ELR (cell line): ENCODE results near the gene PBOV1.

Source experiments
- DNase-seq: peaks from one replicate; pipeline ENCODE4 v3.0.0-alpha.2; 2015; ENCODE audit warnings: low read depth

The PBOV1 gene

GRCh38 chr6:138204792-138205384 lies 13.4 kb downstream of the PBOV1 start:
- DNase-seq: no peak

DNA sequence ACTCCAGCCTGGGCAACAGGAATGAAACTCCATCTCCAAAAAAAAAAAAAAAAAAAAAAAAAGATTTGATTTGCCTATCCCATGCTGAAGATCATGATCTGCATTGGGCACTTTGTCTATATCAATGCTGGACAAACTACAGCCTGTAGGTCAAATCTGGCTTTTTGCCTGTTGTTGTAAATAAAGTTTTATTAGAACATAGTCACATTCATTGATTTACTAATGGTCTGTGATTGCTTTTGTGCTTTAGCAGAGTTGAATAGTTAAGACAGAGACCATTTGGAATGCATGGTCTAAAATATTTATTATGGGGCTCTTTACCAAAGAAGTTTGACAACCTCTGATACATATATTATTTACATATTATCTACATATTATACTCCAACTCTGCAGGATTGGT lies 14.0 kb downstream of the PBOV1 start:
- no peak for DNase-seq

DNA sequence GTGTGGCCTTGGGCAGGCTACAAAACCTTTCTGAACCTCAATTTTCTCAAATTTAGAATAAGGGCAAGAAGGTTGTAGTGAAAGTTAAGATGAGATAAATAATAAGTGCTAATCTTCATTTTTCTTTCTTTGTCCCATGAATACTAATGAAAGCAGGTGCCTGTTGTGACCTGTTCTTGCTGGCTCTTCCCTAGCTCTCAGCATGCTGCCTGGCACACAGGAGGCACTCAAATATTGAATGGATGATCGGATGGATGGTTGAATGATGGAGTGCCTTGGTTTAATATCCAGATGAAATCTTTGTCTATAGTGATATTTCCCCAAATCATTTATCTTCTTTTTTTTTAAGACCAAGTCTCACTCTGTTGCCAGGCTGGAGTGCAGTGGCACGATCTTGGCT lies 15.0 kb downstream of the PBOV1 start:
- DNase-seq: no peak

GRCh38 chr6:138201836-138202235 lies 16.5 kb downstream of the PBOV1 start:
- DNase-seq: no peak

DNA sequence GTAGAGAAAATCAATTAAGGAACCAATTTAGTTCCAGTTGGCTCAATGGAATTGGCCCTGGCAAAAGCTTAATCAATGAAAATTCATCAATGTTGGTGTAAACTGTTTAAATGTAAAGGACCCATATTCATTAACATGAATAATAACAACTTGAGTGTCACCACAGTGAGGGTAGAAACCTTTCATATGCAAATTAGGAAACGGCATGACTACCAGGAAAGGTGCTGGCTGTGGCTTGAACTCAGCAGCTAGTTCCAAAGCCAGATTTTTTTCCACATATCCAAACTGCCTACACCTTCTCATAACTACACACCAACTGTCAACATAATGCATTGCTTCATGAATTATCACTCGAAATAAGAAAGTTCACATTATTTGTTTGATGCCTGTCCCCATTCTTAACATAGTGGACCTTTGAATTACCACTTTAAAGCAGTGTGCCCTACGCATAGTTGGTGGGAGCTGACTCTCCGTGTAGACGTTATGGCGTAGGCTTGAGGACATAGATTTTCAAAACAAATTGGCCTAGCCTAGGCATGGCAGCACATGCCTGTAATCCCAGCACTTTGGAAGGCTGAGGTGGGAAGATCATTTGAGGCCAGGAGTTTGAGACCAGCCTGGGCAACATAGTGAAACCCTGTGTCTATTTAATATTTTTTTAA lies 19.7 kb downstream of the PBOV1 start:
- DNase-seq: no peak

DNA sequence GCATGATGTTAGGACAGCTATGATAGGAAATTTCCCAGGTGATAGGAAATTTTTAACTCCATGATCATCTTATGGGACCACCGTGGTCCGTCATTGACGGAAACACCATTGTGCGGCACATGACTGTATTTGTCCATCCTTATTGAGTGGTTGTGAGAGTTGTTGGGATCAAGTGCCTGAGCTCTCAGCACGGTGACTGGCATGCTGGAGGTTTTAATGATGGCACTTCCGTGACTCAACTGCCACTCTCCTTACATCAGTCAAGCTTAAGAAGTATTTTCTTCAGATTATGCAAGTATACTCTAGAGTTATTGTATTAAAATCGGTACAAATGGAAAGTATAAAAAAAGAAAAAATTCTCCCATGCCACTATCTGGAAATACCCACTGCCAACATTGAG lies 20.7 kb downstream of the PBOV1 start:
- no peak for DNase-seq

- no peak for DNase-seq
Measured at GRCh38 chr6:138196122-138196738, 22.1 kb downstream of the PBOV1 start.

DNA sequence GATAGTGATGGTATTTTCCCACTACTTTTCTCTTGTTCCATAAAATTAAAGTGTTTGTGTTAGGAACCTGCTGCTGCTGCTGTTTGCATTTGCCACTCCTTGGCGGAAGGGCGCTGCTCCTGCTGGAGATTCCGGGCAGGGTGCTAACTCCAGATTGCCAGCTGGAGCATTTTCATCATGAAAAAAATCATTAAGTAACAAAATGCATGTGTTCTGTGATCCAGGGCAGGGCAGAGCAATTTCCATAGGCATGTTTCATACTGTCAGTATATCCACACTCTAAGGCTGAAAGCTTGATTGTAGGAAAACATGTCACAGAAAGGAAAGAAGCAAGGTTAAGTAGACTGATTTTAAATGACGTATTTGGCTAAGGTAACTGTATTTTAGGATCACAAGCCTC lies 24.0 kb downstream of the PBOV1 start:
- DNase-seq: no peak

- no peak for DNase-seq
Measured at GRCh38 chr6:138188278-138188941, 29.9 kb downstream of the PBOV1 start.

DNA sequence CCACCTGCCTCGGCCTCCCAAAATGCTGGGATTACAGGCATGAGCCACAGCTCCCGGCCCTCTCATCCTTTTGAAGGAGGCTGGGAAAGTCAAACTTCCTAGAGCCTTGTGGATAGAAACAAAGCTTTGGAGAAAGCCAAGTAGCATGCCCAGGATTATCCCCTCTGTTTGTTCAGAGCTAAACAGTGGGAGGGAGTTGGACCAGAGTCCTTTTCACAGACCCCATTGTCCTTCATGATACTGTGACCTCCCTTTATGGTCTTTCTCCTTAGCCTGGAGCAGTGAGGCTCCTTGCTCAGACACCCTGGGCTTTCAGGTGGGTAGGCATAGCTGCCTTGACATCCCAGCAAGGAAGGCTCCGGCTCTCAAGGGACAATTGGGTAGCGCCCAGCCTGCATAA lies 31.1 kb downstream of the PBOV1 start:
- DNase-seq: no peak

DNA sequence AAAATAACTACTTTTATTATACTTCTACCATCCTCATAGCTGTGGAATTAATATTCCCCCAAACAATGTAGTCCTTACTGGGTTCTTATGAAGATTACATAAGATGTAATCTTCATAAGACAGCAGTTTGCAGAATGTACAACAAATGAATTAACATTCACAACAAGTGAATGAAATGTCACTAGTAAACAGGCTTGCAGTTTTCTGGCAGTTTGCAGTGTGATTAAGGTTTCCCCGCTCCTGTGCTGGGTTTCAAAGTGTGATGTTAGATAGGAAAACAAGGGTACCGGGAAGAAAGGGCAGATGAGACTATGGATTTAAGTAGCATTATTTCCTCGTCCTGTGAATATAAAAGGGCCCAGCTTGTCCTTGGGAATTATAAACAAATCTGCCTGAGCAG lies 34.1 kb downstream of the PBOV1 start:
- DNase-seq: no peak

DNA sequence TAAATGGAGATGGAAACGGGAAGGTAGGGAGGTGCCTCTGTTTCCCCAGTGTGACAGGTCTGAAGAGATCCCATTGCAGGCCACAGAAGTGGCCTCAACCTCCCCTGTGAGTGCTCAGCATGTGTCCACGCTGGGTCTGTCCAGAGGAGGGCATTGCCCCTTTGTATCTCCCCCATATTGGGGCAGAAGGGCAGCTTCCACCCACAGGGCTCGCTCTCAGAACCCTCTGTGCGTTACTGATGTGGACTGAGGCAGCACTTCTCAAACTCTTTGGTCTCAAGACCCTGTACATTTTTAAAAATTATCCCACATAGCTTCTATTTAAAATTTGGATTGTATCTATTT lies 34.5 kb downstream of the PBOV1 start:
- DNase-seq: no peak

GRCh38 chr6:138182939-138183789 lies 35.1 kb downstream of the PBOV1 start:
- DNase-seq: no peak

GRCh38 chr6:138176652-138177232 lies 41.5 kb downstream of the PBOV1 start:
- no peak for DNase-seq

- no peak for DNase-seq
Measured at GRCh38 chr6:138175596-138175995, 42.7 kb downstream of the PBOV1 start.
